ENCODE results near the gene CCDC6.

The CCDC6 gene

GRCh38 chr10:59907537-59907917 lies 1.2 kb upstream of the CCDC6 start:
- peak overlapping the region; percentile 96 for H3K27ac ChIP-seq
- DNase-seq (ENCODE audit: low read depth, low spot score), result no peak

DNA sequence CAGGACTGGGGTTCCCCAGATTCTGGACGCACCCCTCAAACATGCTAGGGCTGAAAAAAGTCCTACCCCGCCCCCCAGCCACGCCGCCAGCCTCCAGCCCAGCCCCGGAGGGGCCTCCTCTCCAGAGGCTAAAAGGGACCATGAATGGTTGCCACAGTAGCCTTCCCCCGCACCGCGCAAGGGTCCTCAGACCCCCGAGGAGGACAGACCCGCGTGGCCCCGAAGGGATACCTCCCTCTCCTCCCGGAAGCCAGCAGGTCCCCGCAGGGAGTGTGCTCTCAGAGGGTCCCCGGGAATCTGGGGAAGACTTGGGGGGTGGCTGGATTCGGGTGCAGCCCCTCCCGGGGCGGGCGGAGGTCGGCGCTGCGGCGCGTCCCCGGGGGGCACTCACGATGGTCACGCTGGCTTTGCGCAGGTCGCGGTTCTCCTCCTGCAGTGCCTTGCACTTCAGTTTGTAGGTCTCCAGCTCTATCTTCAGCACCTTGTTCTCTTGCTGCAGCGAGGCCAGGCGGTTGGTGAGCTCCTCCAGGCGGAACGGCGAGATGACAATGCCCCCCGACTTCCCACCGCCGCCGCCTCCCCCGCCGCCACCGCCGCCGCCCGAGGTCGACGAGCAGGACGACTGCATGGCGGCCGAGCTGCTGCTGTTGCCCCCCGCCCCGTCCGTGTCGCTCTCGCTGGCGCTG lies 482 bp downstream of the CCDC6 start:
- H3K27ac ChIP-seq, result peak overlapping the region; percentile 96
- no peak for DNase-seq (ENCODE audit: low read depth, low spot score)

GRCh38 chr10:59905066-59905730 lies 1.2 kb downstream of the CCDC6 start:
- peak overlapping the region; percentile 96 for H3K27ac ChIP-seq
- DNase-seq (ENCODE audit: low read depth, low spot score), result no peak

DNA sequence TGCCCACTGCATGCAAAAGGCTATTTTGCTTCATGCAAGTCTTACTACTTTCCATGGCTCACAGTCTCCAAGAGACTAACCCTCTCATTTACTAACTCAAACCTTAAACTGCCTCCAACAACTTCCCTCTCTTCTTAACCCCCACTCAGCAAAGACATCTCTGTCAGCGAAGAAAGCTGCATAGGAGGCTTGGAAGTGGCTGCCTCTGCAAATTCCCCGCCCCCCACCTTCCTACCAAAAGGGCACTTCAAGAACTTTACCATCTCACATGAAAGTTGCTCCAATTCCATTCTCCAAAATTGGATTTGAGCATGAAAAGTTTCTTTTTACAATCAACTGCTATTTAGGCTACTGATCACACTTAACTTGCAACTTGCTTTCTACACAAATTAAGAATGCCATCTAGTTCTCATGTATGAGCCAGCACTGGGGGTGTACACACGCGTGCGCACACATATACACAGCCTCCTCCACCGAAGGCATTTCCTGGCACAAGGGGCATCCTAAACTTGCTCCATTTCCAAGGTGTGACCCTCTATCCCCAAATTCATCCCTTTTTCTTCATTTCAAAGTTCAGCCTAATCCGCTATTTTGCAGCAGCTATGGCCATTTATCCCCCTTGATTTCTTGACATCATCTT lies 1.8 kb downstream of the CCDC6 start:
- H3K27ac ChIP-seq, result peak overlapping the region; percentile 96
- DNase-seq (ENCODE audit: low read depth, low spot score), result no peak

GRCh38 chr10:59903871-59904270 lies 2.5 kb downstream of the CCDC6 start:
- peak overlapping the region; percentile 96 for H3K27ac ChIP-seq
- DNase-seq (ENCODE audit: low read depth, low spot score), result no peak

- peak overlapping the region; percentile 53 for H3K27ac ChIP-seq
- DNase-seq (ENCODE audit: low read depth, low spot score), result no peak
Measured at GRCh38 chr10:59902016-59902415, 4.3 kb downstream of the CCDC6 start.

GRCh38 chr10:59901470-59901869 lies 4.9 kb downstream of the CCDC6 start:
- H3K27ac ChIP-seq, result peak overlapping the region; percentile 53
- no peak for DNase-seq (ENCODE audit: low read depth, low spot score)

DNA sequence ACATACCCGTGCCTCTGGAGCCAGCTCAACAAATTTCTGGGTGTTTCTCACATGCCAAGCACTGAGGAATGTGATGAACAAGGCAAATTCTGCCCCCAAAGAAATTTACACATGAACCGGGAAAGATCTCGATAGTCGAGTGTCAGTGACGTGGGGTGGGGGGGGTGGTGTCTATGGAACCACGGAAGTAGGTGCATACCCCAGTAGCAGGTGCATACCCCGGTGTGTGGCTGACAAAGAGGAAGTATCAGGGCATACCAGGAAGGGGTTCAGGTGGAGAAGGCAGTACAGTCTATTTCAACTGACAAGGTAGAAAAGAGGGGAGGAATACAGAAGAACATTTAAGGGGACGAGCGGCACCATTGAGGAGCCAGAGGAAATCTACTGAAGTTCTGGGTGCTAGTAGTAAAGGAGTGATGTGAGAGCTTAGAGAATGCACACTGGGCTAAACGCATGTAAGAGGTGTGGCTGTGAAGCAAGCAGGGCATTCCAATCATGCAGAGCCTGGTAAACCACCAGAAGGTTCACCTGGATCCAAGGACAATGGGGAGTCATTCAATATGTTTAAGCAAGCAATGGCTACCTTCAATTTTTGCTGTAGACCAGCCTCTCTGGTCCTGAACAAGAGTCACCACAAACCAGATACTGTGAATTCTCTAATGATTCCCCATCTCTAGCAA lies 6.2 kb downstream of the CCDC6 start:
- peak overlapping the region; percentile 53 for H3K27ac ChIP-seq
- no peak for DNase-seq (ENCODE audit: low read depth, low spot score)

DNA sequence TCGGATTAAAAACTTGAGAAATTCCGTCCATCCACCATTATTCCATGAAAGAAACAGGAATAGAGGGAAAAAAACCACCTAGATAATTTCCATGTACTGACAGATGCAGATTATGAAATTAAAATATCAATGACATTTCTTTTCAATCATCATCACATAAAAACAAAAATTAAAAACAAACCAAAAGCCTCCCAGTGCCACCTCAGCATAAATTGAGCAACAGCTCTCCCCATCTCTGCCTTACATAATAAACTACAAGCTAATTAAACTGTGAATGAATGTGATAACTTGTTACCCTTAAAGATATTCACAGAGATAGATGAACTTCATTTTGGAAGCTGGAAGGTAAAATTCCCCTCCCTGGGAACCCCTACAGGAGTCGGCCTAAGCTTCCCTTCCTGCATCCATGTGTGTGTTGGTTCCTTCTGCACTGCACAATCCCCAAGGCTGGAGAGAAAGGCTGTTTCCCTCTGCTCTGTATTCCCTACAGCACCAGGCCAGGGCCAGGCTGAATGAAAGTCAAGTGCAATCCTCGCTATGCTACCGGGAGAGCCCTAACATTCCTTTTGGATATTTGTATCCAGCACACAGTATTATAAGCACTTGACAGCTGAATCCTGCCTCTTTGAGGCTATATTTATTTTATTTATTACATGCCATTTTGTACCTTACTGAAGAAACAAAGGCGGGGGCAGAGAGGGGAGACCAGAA lies 8.1 kb downstream of the CCDC6 start:
- H3K27ac ChIP-seq, result no peak overlapping the region
- no peak for DNase-seq (ENCODE audit: low read depth, low spot score)

- no peak for DNase-seq (ENCODE audit: low read depth, low spot score)
Measured at GRCh38 chr10:59896191-59896590, 10.2 kb downstream of the CCDC6 start.

DNA sequence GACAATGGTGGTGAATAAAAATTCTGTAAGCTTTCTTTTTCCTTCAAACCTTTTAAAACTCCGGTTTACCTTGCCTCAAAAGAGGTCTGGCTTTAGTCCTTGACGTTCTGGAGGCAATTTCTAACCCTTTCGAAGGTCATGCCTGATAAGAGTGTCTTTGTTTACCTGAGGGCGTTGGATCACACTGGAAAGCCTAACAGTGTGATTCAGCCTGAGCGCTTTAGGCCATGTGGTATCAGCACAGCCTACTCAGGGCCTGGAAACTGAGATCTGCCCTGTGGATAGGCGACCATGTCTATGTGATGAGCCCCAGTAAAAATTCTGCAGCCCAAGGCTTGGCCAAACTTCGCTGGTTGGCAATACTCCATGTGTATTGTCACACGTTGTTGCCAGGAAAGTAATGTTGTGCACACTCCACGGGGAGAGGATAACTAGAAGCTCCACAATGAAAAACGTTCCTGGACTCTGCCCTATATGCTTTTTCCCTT lies 10.7 kb downstream of the CCDC6 start:
- no peak overlapping the region for H3K27ac ChIP-seq
- DNase-seq (ENCODE audit: low read depth, low spot score), result no peak

More at GRCh38 chr10:59896191-59896590, 10.2 kb downstream of the CCDC6 start:
- H3K27ac ChIP-seq, result no peak overlapping the region

DNA sequence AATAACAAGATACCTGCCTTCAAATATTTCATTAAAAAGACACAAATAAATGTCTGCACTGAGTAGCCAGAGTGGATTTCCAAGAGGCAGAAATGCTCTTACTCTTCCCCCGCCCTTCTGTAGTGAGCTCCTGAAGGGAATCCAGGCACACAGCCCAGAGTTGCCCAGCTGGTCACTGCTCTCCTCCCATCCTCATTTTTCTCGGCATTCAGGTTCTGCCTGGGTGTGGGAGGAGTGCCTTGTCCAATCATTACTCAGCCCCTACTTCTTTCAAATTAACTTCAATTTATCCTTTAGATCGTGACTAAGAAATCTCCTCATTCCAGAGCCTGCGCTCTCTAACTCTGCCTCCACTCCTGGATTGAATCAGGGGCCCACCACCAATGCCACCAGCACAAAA lies 12.2 kb downstream of the CCDC6 start:
- peak overlapping the region; percentile 41 for H3K27ac ChIP-seq
- DNase-seq (ENCODE audit: low read depth, low spot score), result no peak

- no peak overlapping the region for H3K27ac ChIP-seq
- no peak for DNase-seq (ENCODE audit: low read depth, low spot score)
Measured at GRCh38 chr10:59892697-59893096, 13.7 kb downstream of the CCDC6 start.

DNA sequence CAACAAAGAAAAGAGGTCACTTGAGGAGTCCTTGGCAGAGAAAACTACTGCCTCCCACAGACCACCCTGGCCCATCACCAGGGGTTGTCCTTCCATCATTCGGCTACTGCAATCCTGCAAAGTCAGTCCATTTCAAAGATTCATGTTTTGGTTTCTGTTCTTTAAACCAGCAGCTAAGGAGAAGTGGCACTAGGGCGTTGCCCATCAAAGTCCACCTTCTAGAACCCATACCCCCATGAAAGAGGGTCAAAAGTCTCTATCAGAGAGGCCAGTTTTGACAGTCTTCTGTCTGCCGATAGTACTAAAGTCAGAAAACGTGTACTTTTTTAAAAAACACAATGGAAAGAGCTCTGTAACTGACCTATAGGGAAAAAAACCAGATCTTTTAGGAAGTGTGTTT lies 14.4 kb downstream of the CCDC6 start:
- H3K27ac ChIP-seq, result no peak overlapping the region
- DNase-seq (ENCODE audit: low read depth, low spot score), result no peak

DNA sequence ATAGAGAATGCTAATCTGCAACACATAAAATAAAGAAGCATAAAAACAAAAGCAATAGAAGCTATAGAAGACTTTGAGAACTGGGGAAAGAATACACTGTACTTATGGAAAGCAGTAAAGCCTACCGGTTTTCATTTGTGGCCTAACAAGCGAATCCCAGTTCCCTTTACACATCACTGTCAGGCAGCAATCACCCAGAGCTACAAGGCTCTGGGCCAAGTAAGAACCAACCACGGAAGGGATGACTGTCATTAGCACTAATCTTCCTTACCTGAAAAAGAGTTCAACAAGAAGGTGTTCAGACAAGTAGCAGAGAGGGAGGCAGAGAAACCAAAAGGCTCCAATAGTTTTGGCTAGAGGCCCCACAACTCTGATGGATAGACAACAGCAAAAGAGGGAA lies 15.0 kb downstream of the CCDC6 start:
- no peak for DNase-seq (ENCODE audit: low read depth, low spot score)
- no peak overlapping the region for H3K27ac ChIP-seq

GRCh38 chr10:59888781-59889435 lies 17.4 kb downstream of the CCDC6 start:
- DNase-seq (ENCODE audit: low read depth, low spot score), result no peak
- no peak overlapping the region for H3K27ac ChIP-seq

DNA sequence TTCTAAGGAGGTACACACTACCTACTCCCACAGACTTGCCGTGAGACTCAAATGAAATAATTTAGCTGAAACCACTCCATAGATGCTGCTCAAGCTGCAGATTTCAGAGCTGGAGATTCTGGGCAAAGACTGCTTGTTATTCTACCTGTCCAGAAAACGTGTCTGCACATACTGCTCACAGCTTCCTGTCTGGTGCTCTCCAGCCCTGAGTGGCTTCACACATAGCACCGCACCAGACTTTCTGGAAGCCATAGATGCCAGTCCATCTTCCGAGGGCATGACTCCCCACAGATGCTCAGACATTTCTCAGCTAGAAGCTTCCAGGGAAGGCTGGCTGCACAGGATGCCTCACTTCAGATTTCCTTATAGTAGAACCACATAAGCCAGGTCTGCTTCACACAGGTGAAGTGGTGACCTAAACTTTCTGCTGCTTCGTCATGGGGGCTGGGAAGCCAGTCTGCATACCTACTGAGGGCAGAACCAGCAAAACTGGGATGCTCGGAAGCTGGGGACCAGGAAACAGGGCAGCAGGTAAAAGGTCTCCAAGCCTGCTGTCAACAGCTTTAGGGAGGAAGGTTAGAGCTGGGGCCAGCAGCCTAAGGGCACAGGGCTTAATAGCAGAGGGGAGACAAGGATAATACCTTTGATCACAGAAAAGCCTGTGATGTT lies 18.2 kb downstream of the CCDC6 start:
- H3K27ac ChIP-seq, result no peak overlapping the region
- DNase-seq (ENCODE audit: low read depth, low spot score), result no peak

- H3K27ac ChIP-seq, result no peak overlapping the region
Measured at GRCh38 chr10:59887006-59887405, 19.4 kb downstream of the CCDC6 start.

GRCh38 chr10:59885430-59886134 lies 20.8 kb downstream of the CCDC6 start:
- no peak overlapping the region for H3K27ac ChIP-seq
- DNase-seq (ENCODE audit: low read depth, low spot score), result no peak

More at GRCh38 chr10:59887006-59887405, 19.4 kb downstream of the CCDC6 start:
- no peak for DNase-seq (ENCODE audit: low read depth, low spot score)

Data from epithelial cell of prostate (primary cell).